ENCODE measurements around the gene NFIA.

Gene NFIA

DNA sequence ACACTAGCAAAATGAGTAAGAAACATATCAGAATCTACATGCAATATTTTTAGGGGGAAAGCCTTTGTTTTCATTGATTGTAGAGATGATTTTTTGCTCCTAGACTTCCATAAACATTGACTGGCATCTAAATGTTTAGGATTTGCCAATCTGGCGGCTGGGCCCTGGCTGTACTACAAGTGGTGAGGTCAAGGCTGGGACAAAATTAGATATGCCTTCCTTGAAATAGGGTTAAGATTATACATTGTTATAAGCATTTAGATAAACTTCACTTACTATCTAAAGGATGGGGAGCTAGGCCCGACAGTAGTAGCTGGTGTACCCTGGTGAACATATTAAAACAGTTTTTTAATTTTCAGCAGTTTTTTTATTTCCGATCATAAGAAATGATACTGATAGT lies 5.2 kb downstream of the NFIA start:
- TF ChIP-seq, protein P1, sequence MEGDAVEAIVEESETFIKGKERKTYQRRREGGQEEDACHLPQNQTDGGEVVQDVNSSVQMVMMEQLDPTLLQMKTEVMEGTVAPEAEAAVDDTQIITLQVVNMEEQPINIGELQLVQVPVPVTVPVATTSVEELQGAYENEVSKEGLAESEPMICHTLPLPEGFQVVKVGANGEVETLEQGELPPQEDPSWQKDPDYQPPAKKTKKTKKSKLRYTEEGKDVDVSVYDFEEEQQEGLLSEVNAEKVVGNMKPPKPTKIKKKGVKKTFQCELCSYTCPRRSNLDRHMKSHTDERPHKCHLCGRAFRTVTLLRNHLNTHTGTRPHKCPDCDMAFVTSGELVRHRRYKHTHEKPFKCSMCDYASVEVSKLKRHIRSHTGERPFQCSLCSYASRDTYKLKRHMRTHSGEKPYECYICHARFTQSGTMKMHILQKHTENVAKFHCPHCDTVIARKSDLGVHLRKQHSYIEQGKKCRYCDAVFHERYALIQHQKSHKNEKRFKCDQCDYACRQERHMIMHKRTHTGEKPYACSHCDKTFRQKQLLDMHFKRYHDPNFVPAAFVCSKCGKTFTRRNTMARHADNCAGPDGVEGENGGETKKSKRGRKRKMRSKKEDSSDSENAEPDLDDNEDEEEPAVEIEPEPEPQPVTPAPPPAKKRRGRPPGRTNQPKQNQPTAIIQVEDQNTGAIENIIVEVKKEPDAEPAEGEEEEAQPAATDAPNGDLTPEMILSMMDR (conservative IDR thresholded peaks at IDR 0.05; ENCODE audit: low read depth, low read length), result no peak
- no peak for DNase-seq (ENCODE audit: low read depth)
- no peak overlapping the region for H3K4me3 ChIP-seq (ENCODE audit: low read length)

DNA sequence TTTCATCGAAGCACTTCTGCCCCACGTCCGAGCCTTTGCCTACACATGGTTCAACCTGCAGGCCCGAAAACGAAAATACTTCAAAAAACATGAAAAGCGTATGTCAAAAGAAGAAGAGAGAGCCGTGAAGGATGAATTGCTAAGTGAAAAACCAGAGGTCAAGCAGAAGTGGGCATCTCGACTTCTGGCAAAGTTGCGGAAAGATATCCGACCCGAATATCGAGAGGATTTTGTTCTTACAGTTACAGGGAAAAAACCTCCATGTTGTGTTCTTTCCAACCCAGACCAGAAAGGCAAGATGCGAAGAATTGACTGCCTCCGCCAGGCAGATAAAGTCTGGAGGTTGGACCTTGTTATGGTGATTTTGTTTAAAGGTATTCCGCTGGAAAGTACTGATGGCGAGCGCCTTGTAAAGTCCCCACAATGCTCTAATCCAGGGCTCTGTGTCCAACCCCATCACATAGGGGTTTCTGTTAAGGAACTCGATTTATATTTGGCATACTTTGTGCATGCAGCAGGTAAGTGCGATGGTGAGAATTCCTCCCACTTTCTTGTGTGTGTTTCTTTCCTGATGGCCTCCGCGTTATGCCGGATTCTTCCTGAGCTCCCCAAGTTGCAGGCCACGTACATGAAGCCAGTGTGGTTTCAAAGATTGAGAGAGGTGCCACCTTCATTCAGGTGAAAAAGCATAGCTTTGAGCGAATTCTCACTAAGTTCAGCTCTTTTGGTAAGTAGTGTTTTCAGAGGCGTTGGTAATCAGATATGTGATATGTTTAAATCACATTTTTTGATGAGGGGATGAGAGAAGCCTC lies 6.0 kb downstream of the NFIA start:
- H3K4me3 ChIP-seq (ENCODE audit: low read length), result no peak overlapping the region
- TF ChIP-seq, protein P1 (conservative IDR thresholded peaks at IDR 0.05; ENCODE audit: low read depth, low read length), result no peak
- no peak for DNase-seq (ENCODE audit: low read depth)

DNA sequence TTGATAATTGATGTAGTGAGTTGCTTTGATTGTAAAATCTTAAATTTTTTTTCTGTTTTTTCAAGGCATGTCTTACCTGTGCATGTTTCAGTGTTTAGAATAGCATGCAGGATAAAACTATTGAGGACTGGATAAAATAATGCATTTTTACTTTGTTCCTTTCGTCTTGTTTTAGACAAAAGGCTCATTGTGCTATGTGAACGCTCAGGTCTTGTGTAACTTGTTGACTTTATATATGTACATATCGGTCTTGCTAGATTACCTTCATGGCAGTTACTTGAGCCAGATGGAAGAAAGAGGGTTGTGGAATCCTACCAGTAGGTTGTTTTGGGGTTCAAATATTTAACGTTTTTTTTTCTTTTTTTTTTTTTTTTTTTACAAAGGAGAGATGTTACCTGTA lies 7.0 kb downstream of the NFIA start:
- no peak for DNase-seq (ENCODE audit: low read depth)
- no peak overlapping the region for H3K4me3 ChIP-seq (ENCODE audit: low read length)
- TF ChIP-seq, protein P1 (conservative IDR thresholded peaks at IDR 0.05; ENCODE audit: low read depth, low read length), result no peak

DNA sequence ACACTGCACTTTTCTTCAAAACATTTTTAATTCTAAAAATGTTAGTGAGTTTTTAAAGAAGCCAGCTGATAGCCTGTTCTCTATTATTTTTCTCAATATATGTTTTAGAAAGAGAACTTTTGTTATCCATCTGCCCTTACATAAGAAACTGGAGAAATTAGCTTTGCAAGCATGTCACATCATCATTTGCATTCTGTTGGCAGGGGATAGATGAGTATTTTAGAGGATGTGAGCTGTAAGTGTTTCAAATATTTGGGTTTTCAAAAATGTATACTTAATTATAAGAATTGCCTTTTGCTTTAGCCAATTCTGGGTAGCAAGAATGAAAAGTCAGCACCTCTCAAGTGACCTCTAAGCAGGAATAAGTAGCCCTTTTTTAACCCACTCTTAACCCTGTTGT lies 7.4 kb downstream of the NFIA start:
- no peak for DNase-seq (ENCODE audit: low read depth)
- no peak overlapping the region for H3K4me3 ChIP-seq (ENCODE audit: low read length)
- TF ChIP-seq, protein P1 (conservative IDR thresholded peaks at IDR 0.05; ENCODE audit: low read depth, low read length), result no peak

DNA sequence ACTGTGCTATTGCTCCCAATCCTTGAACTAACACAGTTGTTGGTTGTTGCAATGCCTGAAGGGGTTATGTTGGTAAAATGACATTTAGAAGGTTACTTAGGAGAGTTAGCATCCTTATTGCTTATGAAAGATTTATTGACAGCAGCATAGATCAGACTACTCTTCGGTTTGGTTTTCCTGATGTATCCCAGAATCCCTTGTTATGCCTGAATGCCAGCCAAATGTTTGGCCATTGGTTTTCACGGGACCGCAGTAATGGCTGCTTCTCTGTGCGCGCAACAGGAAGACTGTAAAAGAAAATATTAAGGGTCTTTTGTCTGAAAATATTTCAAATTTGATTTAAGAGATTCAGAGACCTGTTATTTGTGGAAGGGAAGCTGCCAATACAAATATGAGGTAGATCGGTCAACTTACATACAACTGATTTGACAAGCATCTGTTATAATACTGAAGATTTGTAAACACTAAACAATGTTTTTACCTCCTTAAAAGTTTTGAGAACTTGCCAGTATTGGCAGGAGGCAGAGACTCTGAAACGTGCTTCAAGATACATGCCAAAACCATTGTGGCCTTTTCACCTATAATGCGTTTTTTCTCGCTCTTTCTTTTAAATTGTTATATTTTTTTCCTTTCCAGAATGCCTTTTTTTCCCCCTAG lies 8.3 kb downstream of the NFIA start:
- TF ChIP-seq, protein P1 (conservative IDR thresholded peaks at IDR 0.05; ENCODE audit: low read depth, low read length), result no peak
- H3K4me3 ChIP-seq (ENCODE audit: low read length), result no peak overlapping the region
- DNase-seq (ENCODE audit: low read depth), result no peak

DNA sequence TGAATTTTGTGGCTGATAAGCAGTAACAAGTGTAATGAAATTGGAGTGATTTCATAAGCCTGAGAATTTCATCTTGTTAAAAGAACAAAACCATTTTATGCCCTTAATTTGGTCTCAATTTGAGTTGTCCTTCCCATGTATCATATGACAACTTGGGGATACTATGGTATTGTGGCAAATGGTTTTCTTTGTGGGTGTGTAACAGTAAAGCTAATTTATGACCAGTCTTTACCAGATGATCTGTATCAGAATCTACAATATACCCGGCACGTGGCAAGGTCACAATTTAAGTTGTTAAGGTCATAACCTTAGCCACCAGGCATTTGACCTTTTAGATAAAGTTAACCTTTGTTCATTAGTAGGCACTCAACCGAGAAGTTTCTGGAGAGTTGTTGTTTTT lies 9.1 kb downstream of the NFIA start:
- TF ChIP-seq, protein P1 (conservative IDR thresholded peaks at IDR 0.05; ENCODE audit: low read depth, low read length), result no peak

DNA sequence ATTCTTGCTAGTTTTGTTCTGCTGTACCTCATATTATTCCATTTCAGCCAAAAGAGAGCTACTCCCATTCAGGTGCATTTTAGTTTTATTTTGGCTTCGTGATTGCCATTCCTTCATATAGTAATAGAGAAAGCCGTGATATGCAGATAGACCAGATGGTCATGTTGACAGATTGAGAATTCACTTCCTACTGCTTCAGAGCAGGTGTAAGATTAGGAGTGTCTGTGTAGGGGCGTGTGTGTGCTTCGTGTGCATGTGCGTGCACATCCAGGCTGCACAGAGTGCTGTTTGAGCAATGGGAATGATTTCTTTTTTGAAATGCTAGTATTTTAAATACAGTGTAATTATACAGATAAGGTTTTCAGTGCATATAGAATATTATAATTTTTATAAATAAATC lies 10.3 kb downstream of the NFIA start:
- no peak overlapping the region for H3K4me3 ChIP-seq (ENCODE audit: low read length)
- TF ChIP-seq, protein P1 (conservative IDR thresholded peaks at IDR 0.05; ENCODE audit: low read depth, low read length), result no peak
- DNase-seq (ENCODE audit: low read depth), result no peak

More for the DNA sequence above, 9.1 kb downstream of the NFIA start:
- H3K4me3 ChIP-seq (ENCODE audit: low read length), result no peak overlapping the region
- DNase-seq (ENCODE audit: low read depth), result no peak
